ENCODE data around the gene SYCE3.

Gene SYCE3

DNA sequence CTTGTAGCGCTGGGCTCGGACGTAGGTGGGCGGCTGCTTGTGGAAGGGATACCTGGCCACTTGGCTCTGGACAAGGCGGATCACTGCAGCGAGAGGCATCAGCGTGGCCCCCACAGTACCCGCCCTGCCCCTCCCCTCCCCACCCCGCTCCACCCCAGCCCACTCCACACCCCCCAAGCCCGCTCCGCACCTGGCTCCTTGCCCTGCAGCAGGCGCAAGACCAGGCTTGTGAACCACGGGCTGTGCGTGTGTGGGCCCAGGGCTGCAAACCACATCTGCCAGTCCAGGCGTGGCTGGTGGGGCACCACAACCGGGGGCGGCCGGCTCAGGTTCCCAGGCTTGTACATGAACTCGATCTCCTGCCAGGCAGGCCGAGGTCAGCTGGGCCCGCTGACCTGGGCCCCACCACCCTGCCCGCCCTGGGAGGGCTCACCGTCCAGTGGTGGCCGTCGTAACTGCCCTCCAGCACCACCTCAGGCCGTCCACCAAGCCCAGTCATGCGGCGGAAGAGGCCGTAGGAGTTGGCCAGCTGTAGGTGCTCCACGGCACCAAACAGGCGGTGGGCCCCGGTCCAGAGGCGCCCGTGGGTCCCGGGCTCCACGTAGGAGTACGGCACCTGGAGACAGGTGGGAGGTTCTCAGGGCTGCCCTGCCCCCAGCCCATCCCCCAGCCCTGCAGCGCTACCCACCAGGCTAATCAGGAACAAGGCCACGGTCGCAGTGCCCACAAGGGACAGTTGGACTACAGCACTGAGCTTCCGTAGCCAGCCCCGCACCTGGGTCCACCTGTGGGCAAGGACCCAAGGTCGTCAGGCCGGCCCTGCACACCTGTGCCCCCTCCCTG lies 58.1 kb downstream of the SYCE3 start:
- in situ Hi-C loops (cut with HindIII; ENCODE audit: low sequenced_read_pairs): no loop called here

DNA sequence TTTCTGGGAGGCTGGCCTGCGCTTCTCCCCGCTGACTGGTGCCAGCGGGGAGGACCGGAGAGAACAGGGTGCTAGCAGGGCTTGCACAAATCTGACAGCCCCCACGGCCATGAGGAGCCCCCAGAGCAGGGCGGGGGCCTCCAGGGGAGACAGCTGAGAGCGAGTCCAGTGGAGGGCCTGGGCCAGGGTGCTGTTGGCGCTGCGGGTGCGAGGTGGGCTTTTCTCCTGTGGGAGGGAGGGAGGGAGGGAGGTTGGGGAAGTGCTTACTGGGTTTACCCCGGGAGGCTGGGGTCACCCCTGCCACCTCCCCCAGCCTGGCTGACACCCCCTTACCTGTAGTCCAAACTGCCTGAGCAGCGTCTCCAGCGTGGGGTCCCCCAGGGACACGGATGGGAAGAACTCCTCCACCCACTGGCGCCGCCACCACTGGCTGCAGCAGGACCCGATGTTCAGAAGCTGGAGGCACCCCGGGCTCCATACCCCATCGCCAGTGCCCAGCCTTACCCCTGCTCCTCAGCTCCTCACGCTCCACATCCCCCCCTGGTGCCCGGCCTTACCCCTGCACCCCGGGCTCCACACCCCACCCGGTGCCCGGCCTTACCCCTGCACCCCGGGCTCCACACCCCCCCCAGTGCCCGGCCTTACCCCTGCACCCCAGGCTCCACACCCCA lies 59.1 kb downstream of the SYCE3 start:
- in situ Hi-C loops (cut with HindIII; ENCODE audit: low sequenced_read_pairs): no loop called here

DNA sequence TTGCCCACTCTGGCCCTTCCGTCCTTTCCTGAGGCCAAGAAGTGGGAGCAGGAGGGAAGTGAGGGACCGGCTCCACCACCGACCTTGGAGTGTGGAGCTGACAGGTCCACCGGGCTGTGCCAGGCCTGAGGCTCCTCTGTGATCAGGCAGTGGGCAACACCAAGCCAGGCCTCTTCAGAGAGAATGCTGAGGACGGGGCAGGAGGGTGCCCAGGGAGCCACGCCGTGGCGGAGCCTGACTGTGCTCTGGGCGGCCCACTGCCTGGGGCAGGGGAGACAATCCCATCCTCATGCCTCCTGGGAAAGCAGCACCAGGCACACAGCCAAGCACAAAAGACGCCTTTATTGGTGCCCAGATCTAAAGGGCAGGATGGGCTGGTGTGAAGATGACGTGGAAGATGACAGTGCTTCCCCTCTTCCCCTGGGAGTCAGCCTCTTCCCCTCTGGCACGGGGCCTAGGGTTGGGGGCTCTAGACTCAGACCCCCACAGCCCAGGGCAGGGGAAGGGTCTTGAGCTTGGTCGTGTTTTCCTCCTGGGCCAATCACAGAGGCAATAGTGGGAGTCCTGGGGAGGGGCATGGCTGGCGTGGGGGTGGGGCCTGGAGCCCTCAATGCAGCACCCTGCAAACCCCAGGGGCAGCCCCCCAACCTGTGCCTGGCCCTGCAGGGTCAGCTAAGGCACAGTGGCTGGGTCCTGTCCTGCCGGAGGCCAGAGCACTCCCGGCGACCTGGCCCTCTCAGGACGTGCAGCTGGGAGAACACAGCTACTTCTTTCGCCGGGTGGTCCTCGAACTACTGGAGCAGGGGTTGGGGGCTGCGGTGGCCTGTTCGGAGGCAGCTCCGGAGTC lies 59.9 kb downstream of the SYCE3 start:
- in situ Hi-C loops (cut with HindIII; ENCODE audit: low sequenced_read_pairs): no loop called here

DNA sequence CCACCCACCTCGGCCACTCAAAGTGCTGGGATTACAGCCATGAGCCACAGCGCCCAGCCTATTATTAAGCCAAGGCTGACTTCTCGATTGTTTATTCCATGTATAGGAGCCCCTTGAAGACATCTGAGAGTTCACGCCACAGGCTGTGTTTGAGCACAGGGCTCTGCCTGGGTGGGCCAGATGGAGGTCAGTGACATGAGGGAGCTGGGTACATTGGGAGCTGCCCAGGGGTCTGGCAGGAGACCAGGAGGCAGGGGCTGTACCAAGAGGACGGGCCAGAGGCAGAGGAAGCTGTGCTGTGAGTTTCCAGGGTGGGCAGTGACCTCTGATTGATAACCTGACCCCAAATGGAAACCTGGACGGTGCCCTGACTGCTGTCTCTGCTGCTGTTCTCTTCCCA lies 60.6 kb downstream of the SYCE3 start:
- in situ Hi-C loops (cut with HindIII; ENCODE audit: low sequenced_read_pairs): no loop called here

Data from DLD1 (cell line).